ENCODE measurements around the gene TMC6.

TMC6 gene

DNA sequence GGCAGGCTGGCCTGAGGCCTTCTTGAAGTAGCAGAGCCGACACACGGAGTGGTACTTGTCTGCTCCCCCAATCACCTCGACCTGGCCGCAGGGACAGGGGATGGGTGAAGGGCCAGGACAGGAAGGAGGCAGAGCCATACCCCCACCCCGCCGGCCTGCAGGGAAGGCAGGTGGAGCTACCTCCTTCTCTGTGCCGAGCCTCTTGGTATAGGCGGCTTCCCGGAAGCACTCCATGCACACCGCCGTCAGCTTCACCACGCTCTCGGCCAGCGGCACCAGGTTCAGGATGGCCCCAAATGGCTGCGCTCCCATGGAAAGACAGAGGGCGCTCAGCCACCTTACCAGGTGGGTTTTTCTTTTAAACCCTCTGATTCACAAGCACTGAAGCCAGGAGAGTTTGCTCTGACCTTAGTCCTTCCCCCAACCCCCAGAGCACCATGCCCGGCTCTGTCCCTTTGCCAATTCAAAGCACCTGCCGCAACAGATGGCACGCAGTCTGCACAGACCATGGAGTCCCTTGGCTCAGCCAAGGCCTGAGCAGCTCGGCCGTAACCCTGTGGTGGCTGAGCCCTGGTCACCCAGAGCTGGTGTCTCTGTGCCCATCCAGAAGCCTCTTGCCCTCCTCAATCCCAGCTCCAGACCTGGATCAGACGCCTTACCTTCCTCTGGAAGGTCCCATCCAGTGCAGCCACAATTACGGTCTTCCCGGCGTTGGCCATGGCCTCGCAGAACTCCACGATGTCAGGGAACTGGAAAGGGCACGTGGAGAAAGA, 46.5 kb upstream of the TMC6 start:
- TF ChIP-seq, protein P1, sequence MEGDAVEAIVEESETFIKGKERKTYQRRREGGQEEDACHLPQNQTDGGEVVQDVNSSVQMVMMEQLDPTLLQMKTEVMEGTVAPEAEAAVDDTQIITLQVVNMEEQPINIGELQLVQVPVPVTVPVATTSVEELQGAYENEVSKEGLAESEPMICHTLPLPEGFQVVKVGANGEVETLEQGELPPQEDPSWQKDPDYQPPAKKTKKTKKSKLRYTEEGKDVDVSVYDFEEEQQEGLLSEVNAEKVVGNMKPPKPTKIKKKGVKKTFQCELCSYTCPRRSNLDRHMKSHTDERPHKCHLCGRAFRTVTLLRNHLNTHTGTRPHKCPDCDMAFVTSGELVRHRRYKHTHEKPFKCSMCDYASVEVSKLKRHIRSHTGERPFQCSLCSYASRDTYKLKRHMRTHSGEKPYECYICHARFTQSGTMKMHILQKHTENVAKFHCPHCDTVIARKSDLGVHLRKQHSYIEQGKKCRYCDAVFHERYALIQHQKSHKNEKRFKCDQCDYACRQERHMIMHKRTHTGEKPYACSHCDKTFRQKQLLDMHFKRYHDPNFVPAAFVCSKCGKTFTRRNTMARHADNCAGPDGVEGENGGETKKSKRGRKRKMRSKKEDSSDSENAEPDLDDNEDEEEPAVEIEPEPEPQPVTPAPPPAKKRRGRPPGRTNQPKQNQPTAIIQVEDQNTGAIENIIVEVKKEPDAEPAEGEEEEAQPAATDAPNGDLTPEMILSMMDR (IDR thresholded peaks at IDR 0.05; ENCODE audit: low read depth, low read length, poor library complexity, severe bottlenecking), result peak; percentile 25
- no peak for TF ChIP-seq EZH2phosphoT487 (IDR thresholded peaks at IDR 0.05; ENCODE audit: borderline replicate concordance, low read length)
- no peaks in the 10 kb centered on the region for H3K9me2 ChIP-seq (replicated peaks; ENCODE audit: control insufficient read depth, low read length)
- H3K27ac ChIP-seq (ENCODE audit: low read depth, low read length), result peak overlapping the region; percentile 65
- H3K4me3 ChIP-seq (ENCODE audit: low read length), result peak overlapping the region; percentile 37; the same call in 1 of the 2 replicates
- H3K4me2 ChIP-seq (ENCODE audit: low read length), result peak overlapping the region; percentile 94
- peaks cover 23% of the 10 kb centered on the region for H3F3A ChIP-seq (ENCODE audit: control insufficient read depth, insufficient read depth)
- H3K9me3 ChIP-seq (ENCODE audit: control insufficient read depth, insufficient read depth, low read length), result no peaks in the 10 kb centered on the region
- H4K20me1 ChIP-seq (ENCODE audit: control insufficient read depth, insufficient read depth, low read depth, low read length), result peaks cover 10% of the 10 kb centered on the region
- H3K4me1 ChIP-seq (ENCODE audit: control insufficient read depth, low read length), result peaks cover 79% of the 10 kb centered on the region
- H3K27me3 ChIP-seq (ENCODE audit: control insufficient read depth, low read length), result no peaks in the 10 kb centered on the region
- H3K36me3 ChIP-seq (ENCODE audit: control insufficient read depth, low read length), result peaks cover 96% of the 10 kb centered on the region
- H3K79me2 ChIP-seq (ENCODE audit: control insufficient read depth, low read length), result peaks cover 36% of the 10 kb centered on the region

GRCh38 chr17:78174346-78174869, 45.9 kb upstream of the TMC6 start:
- Histone ChIP-seq H3K4me2 (ENCODE audit: low read length) (peak overlapping the region; percentile 94), H3K27me3 (ENCODE audit: control insufficient read depth, low read length) (no peaks in the 10 kb centered on the region), H3K79me2 (ENCODE audit: control insufficient read depth, low read length) (peaks cover 43% of the 10 kb centered on the region), H4K20me1 (ENCODE audit: control insufficient read depth, insufficient read depth, low read depth, low read length) (peaks cover 15% of the 10 kb centered on the region), H3F3A (ENCODE audit: control insufficient read depth, insufficient read depth) (peaks cover 23% of the 10 kb centered on the region), H3K9me2 (replicated peaks; ENCODE audit: control insufficient read depth, low read length) (no peaks in the 10 kb centered on the region), H3K4me3 (ENCODE audit: low read length) (peak overlapping the region; percentile 37), H3K9me3 (ENCODE audit: control insufficient read depth, insufficient read depth, low read length) (no peaks in the 10 kb centered on the region), H3K36me3 (ENCODE audit: control insufficient read depth, low read length) (peaks cover 96% of the 10 kb centered on the region), H3K4me1 (ENCODE audit: control insufficient read depth, low read length) (peaks cover 85% of the 10 kb centered on the region), H3K27ac (ENCODE audit: low read depth, low read length) (peak overlapping the region; percentile 65)
- TF ChIP-seq EZH2phosphoT487 (IDR thresholded peaks at IDR 0.05; ENCODE audit: borderline replicate concordance, low read length), result no peak
- TF ChIP-seq, protein P1 (IDR thresholded peaks at IDR 0.05; ENCODE audit: low read depth, low read length, poor library complexity, severe bottlenecking), result peak; percentile 4

- TF ChIP-seq, protein P1 (IDR thresholded peaks at IDR 0.05; ENCODE audit: low read depth, low read length, poor library complexity, severe bottlenecking), result no peak
- no peak for TF ChIP-seq EZH2phosphoT487 (IDR thresholded peaks at IDR 0.05; ENCODE audit: borderline replicate concordance, low read length)
- Histone ChIP-seq H3K27me3 (ENCODE audit: control insufficient read depth, low read length) (no peaks in the 10 kb centered on the region), H3K9me3 (ENCODE audit: control insufficient read depth, insufficient read depth, low read length) (no peaks in the 10 kb centered on the region), H3K4me2 (ENCODE audit: low read length) (peak overlapping the region; percentile 94), H3K9me2 (replicated peaks; ENCODE audit: control insufficient read depth, low read length) (no peaks in the 10 kb centered on the region), H3K36me3 (ENCODE audit: control insufficient read depth, low read length) (peaks cover 89% of the 10 kb centered on the region), H3K27ac (ENCODE audit: low read depth, low read length) (peak overlapping the region; percentile 65), H3F3A (ENCODE audit: control insufficient read depth, insufficient read depth) (peaks cover 23% of the 10 kb centered on the region), H3K4me1 (ENCODE audit: control insufficient read depth, low read length) (peaks cover 88% of the 10 kb centered on the region), H4K20me1 (ENCODE audit: control insufficient read depth, insufficient read depth, low read depth, low read length) (peaks cover 19% of the 10 kb centered on the region), H3K4me3 (ENCODE audit: low read length) (peak overlapping the region; percentile 80), H3K79me2 (ENCODE audit: control insufficient read depth, low read length) (peaks cover 55% of the 10 kb centered on the region)
These were observed 44.7 kb upstream of the TMC6 start for GRCh38 chr17:78173097-78173715.
